Gastrocnemius medialis (tissue), 4 donors: ENCODE measurements around the gene CCDC196.

Source experiments
- CTCF ChIP-seq, 5 experiments: fragments of 450-650 bp in 3 of 5; fragments of 200-600 bp in 2 of 5; sonication (generic) in 2 of 5; IDR thresholded peaks in 4 of 5; conservative IDR thresholded peaks in 1 of 5; 1 replicate in 4 of 5; 2 replicates in 1 of 5; pipeline ENCODE4 v1.5.1; 2016 to 2019; ENCODE audit warnings: antibody characterized with exemption in 5 of 5, mild to moderate bottlenecking in 3 of 5, moderate library complexity in 3 of 5
- POLR2A ChIP-seq, 2 donors: fragments of 450-650 bp; IDR thresholded peaks; one replicate each; pipeline ENCODE4 v1.6.1; 2017; ENCODE audit warnings: antibody characterized with exemption in 2 of 2, mild to moderate bottlenecking in 2 of 2, moderate library complexity in 2 of 2

DNA sequence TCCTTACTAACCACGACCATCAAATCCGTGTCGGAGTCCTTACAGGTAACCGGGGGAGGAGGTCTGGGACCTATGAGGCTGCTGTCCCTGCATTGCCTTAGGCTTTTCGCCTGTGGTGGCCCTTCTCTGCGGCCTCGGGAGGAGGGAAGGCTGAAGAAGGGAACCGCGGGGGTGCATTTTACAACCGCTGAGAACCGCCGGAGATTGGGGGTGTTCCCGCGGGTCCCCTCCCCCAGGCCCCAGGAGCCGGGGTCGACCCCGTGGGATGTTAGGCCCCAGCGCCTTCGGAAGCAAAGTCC, 22.3 kb downstream of the CCDC196 start:
- TF ChIP-seq POLR2A (IDR thresholded peaks at IDR 0.05), result no peak
- TF ChIP-seq CTCF (IDR thresholded peaks at IDR 0.05 in 4 of 5, conservative IDR thresholded peaks at IDR 0.05 in 1 of 5), result no peak
